Psoas muscle (tissue), 8 donors: ENCODE data around the gene COQ9. TPM values are rescaled to one million over a fixed set of nuclear protein-coding genes. Genes with fewer than 3 reads are reported as not detected.

Source experiments
- ATAC-seq, 4 donors: fragments of 200-7000 bp; cut with Tn5 transposase; one replicate each; pipeline ENCODE4 v1.9.1; 2020; ENCODE audit warnings: moderate library complexity in 3 of 4, mild to moderate bottlenecking in 2 of 4
- DNase-seq, 2 donors: peaks; one replicate each; pipeline ENCODE4 v3.0.0-alpha.2; 2020
- H3K27ac ChIP-seq: fragments of 200-600 bp; one replicate; pipeline ENCODE4 v1.8.0; 2022
- H3K27me3 ChIP-seq, 3 donors: fragments of 200-600 bp in 1 of 3; one replicate each; pipeline versions ENCODE4 v1.6.1 to v1.8.0; 2013 to 2022; ENCODE audit warnings: low read length in 2 of 3, mild to moderate bottlenecking in 2 of 3, moderate library complexity in 1 of 3; ENCODE audit not compliant: insufficient read depth in 3 of 3
- H3K36me3 ChIP-seq, 2 donors: fragments of 200-600 bp in 1 of 2; one replicate each; pipeline versions ENCODE4 v1.6.1 to v1.8.0; 2013 to 2022; ENCODE audit warnings: low read depth in 1 of 2, mild to moderate bottlenecking in 1 of 2, moderate library complexity in 1 of 2; ENCODE audit not compliant: insufficient read depth in 1 of 2
- H3K4me1 ChIP-seq: fragments of 200-600 bp; one replicate; pipeline ENCODE4 v1.8.0; 2022
- H3K4me3 ChIP-seq: fragments of 200-600 bp; one replicate; pipeline ENCODE4 v1.8.0; 2022; ENCODE audit warnings: mild to moderate bottlenecking
- H3K9me3 ChIP-seq: fragments of 200-600 bp; one replicate; pipeline ENCODE4 v1.8.0; 2022
- WGBS, 3 donors: extraction: QIAGEN DNeasy Blood & Tissue Kit; methylation state at CpG; one replicate each; pipeline versions ENCODE4 v1.1.6 to v1.1.7; 2013; 5-methylcytosine and 5-hydroxymethylcytosine counted together
- intact Hi-C, 2 donors: fragments of 100-400 bp; cut with DNase I; formaldehyde crosslinking; loops; one replicate each; pipeline versions ENCODE4 v1.11.0 to v1.14.2; 2022
- polyA plus RNA-seq, 3 donors: library from polyadenylated mRNA; stranded (reverse); fragments of 200-250 nt; gene quantifications; one replicate each; pipeline ENCODE4 v1.2.3, GENCODE V29; 2013
- total RNA-seq, 4 donors: library from RNA; stranded (reverse); fragmentation: NEBNext Ultra II Directional in 2 of 4; extraction: Animal tissue kit (Norgen Biotek cat#: 25700) in 2 of 4; gene quantifications; one replicate each; pipeline versions ENCODE4 v1.2.1 to v1.2.4, GENCODE V29; 2021 to 2023
- TF ChIP-seq, protein P1 (sequence below): fragments of 200-600 bp; IDR thresholded peaks from one replicate; pipeline ENCODE4 v1.8.0; 2022; ENCODE audit warnings: antibody characterized with exemption
- donor health status: healthy with polysubstance abuse.
- donor health status: DM: no; HTN: no; CAD: no; lungs with moderate emphysema.
- donor health status: Bipolar disorder and iron deficiency.
- donor health status: healthy.
- donor health status: DM: yes; HTN: yes; CAD: no.
- donor health status: DM: no; HTN: no; CAD: no.
- donor health status: DM: no; HTN: no; CAD: no.
- donor health status: DM: yes; HTN: yes; CAD: no.

Gene COQ9
- total and polyA plus RNA-seq, 7 donors, result 85.0 to 184 (median 149) TPM

DNA sequence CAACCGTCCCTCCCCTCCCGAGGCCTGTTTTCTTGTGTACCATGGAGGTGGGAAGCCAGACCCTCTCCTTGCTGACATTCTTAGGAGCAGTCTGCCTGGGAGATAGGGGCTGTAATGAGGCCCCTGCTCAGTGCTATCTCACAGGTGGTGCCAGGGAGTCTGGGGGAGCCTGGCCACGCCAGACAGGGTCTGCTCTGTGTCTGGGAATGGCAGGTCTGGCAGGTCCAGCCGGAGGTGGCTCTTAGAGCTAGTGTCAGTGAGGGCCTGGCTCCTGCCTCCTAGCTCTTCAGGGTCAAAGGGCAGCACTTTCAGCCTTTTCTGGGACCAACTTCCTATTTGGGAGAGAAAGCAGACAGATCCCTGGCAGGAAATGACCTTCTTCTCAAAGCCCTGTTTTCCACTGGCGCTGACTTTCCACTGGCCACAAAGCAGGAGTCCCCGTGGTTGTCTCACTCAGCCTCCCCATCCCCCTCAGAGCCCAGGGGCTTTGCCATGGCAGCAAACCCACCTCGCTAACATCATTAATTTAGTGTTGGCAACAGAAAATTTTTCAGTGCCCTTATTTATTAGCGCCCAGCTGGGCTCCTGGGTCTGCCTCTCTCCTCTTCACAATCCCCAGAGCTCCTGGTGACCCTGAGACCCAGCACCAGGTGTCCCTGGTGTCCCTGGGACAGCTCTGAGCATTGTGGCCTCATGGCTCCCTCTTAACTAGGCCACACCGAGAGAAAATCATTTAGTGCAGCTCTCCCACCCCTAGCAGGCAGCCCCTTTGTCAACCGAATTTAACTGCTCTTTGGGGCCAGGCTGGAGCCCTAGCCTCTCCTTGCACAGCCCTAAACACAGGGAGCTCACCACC, 63.0 kb downstream of the COQ9 start:
- WGBS, 3 donors, result 52 to 60% (median 58%) methylated on average over 10 of the region's 10 CpGs
- ATAC-seq, result no peak
- no peak overlapping the region for H3K27ac ChIP-seq
- intact Hi-C loops, result no loop called here
- no peaks in the 10 kb centered on the region for H3K27me3 ChIP-seq
- no peak overlapping the region for H3K4me3 ChIP-seq
- H3K9me3 ChIP-seq, result no peaks in the 10 kb centered on the region
- TF ChIP-seq, protein P1, sequence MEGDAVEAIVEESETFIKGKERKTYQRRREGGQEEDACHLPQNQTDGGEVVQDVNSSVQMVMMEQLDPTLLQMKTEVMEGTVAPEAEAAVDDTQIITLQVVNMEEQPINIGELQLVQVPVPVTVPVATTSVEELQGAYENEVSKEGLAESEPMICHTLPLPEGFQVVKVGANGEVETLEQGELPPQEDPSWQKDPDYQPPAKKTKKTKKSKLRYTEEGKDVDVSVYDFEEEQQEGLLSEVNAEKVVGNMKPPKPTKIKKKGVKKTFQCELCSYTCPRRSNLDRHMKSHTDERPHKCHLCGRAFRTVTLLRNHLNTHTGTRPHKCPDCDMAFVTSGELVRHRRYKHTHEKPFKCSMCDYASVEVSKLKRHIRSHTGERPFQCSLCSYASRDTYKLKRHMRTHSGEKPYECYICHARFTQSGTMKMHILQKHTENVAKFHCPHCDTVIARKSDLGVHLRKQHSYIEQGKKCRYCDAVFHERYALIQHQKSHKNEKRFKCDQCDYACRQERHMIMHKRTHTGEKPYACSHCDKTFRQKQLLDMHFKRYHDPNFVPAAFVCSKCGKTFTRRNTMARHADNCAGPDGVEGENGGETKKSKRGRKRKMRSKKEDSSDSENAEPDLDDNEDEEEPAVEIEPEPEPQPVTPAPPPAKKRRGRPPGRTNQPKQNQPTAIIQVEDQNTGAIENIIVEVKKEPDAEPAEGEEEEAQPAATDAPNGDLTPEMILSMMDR, result no peak
- H3K36me3 ChIP-seq, result no peaks in the 10 kb centered on the region
- H3K4me1 ChIP-seq, result no peaks in the 10 kb centered on the region
- peak in 1 of 2 donors; percentile 30 for DNase-seq

Other genes with a start within 250 kb of the COQ9 start
- 10 to 100 TPM; 25.2 to 39.9 (median 29.2) TPM for gene ARL2BP, start 202.2 kb upstream of the COQ9 start, total RNA-seq
- gene ARL2BP, start 202.2 kb upstream of the COQ9 start, polyA plus RNA-seq, result 10 to 100 TPM; 47.9 to 88.3 (median 53.3) TPM
- 1 to 10 TPM in 3 of 4 donors, under 1 TPM in 1; 0.39 to 2.4 (median 1.4) TPM for gene PLLP, start 162.8 kb upstream of the COQ9 start, total RNA-seq
- 1 to 10 TPM; 2.0 to 3.1 (median 2.7) TPM for gene PLLP, start 162.8 kb upstream of the COQ9 start, polyA plus RNA-seq
- gene CCL22, start 88.7 kb upstream of the COQ9 start, total RNA-seq, result under 1 TPM in 1 of 4 donors, not detected in 3; 0.12 TPM
- under 1 TPM in 1 of 3 donors, not detected in 2; 0.04 TPM for gene CCL22, start 88.7 kb upstream of the COQ9 start, polyA plus RNA-seq
- 10 to 100 TPM in 2 of 4 donors, 1 to 10 TPM in 2; 3.8 to 13.5 (median 9.1) TPM for gene CX3CL1, start 75.0 kb upstream of the COQ9 start, total RNA-seq
- 1 to 10 TPM; 3.3 to 6.2 (median 4.5) TPM for gene CX3CL1, start 75.0 kb upstream of the COQ9 start, polyA plus RNA-seq
- not detected for gene CCL17, start 42.7 kb upstream of the COQ9 start, total RNA-seq
- gene CCL17, start 42.7 kb upstream of the COQ9 start, polyA plus RNA-seq, result under 1 TPM in 1 of 3 donors, not detected in 2; 0.20 TPM
- 10 to 100 TPM; 31.8 to 78.3 (median 50.8) TPM for gene CIAPIN1, start 94 bp upstream of the COQ9 start, total RNA-seq
- 10 to 100 TPM; 41.7 to 76.6 (median 59.7) TPM for gene CIAPIN1, start 94 bp upstream of the COQ9 start, polyA plus RNA-seq
- 10 to 100 TPM; 48.7 to 60.1 (median 53.1) TPM for gene POLR2C, start 15.2 kb downstream of the COQ9 start, total RNA-seq
- 10 to 100 TPM; 45.1 to 97.1 (median 61.7) TPM for gene POLR2C, start 15.2 kb downstream of the COQ9 start, polyA plus RNA-seq
- gene DOK4, start 39.0 kb downstream of the COQ9 start, total RNA-seq, result 1 to 10 TPM; 1.5 to 4.3 (median 2.4) TPM
- gene DOK4, start 39.0 kb downstream of the COQ9 start, polyA plus RNA-seq, result 1 to 10 TPM; 1.3 to 2.2 (median 1.5) TPM
- gene CCDC102A, start 89.1 kb downstream of the COQ9 start, total RNA-seq, result 1 to 10 TPM; 1.2 to 2.4 (median 1.9) TPM
- gene CCDC102A, start 89.1 kb downstream of the COQ9 start, polyA plus RNA-seq, result 1 to 10 TPM in 2 of 3 donors, under 1 TPM in 1; 0.95 to 2.1 (median 1.2) TPM
- under 1 TPM in 3 of 4 donors, not detected in 1; 0.11 to 0.37 (median 0.19) TPM for gene ADGRG5, start 95.2 kb downstream of the COQ9 start, total RNA-seq
- under 1 TPM in 1 of 3 donors, not detected in 2; 0.05 TPM for gene ADGRG5, start 95.2 kb downstream of the COQ9 start, polyA plus RNA-seq
- gene ADGRG1, start 181.2 kb downstream of the COQ9 start, total RNA-seq, result 10 to 100 TPM; 14.2 to 19.4 (median 15.7) TPM
- gene ADGRG1, start 181.2 kb downstream of the COQ9 start, polyA plus RNA-seq, result 10 to 100 TPM in 1 of 3 donors, 1 to 10 TPM in 2; 5.3 to 10.4 (median 7.4) TPM
- gene ADGRG3, start 220.8 kb downstream of the COQ9 start, total RNA-seq, result under 1 TPM; 0.19 to 0.57 (median 0.31) TPM
- under 1 TPM; 0.16 to 0.37 (median 0.31) TPM for gene ADGRG3, start 220.8 kb downstream of the COQ9 start, polyA plus RNA-seq
- not detected for gene DRC7, start 247.3 kb downstream of the COQ9 start, total RNA-seq
- gene DRC7, start 247.3 kb downstream of the COQ9 start, polyA plus RNA-seq, result not detected